ENCODE measurements around the gene LCA5L.

GRCh38 chr21:39384674-39385298 is 60.8 kb downstream of the LCA5L start:
- TF ChIP-seq CTCF (IDR thresholded peaks at IDR 0.05) = no peak
- no peak for TF ChIP-seq POLR2AphosphoS5 (IDR thresholded peaks at IDR 0.05)
